Panc1 (cell line): Measurements from ENCODE around the gene ATXN1L. TPM values are rescaled to one million over a fixed set of nuclear protein-coding genes. Genes with fewer than 3 reads are reported as not detected.
"Not testable (repeated sequence)": the region's sequence is repeated elsewhere in the genome, so short reads cannot be mapped to it uniquely, and the experiment has no call there.

Source experiments
- ATAC-seq: fragments of 200-7000 bp; cut with Tn5 transposase; 2 replicates; pipeline ENCODE4 v1.9.1; 2020; ENCODE audit warnings: mild to moderate bottlenecking, moderate library complexity
- BruUV-seq: library from RNA; stranded (reverse); fragments of 400-500 nt; replicated peaks from 2 replicates; lab custom pipeline; 2021; lab: Mats Ljungman, UMichigan
- CTCF ChIA-PET: fragments of 300-600 bp; sonication (Branson Sonifier 250); formaldehyde crosslinking; loops from one replicate; lab custom pipeline; 2022; ENCODE audit warnings: antibody characterized with exemption; lab: Charles Lee
- POLR2A ChIA-PET: fragments of 300-600 bp; sonication (Branson Sonifier 250); formaldehyde crosslinking; loops from one replicate; lab custom pipeline; 2022; ENCODE audit warnings: antibody characterized with exemption; lab: Charles Lee
- DNase-seq: peaks from one replicate; pipeline ENCODE4 v3.0.0-alpha.2; 2010; ENCODE audit warnings: low read depth, low spot score
- H3K27ac ChIP-seq: 2 replicates; pipeline ENCODE4 v1.5.1; 2011; ENCODE audit warnings: mild to moderate bottlenecking, low read length, inconsistent platforms
- H3K27me3 ChIP-seq: fragments of 200-500 bp; sonication (Bioruptor generic); 2 replicates; pipeline ENCODE4 v1.6.0; 2014; ENCODE audit warnings: low read length, inconsistent platforms; ENCODE audit not compliant: control insufficient read depth, insufficient read depth
- H3K36me3 ChIP-seq: fragments of 200-500 bp; sonication (Bioruptor generic); 2 replicates; pipeline ENCODE4 v1.5.1; 2014; ENCODE audit warnings: inconsistent platforms, mild to moderate bottlenecking, low read length, moderate library complexity; ENCODE audit not compliant: control insufficient read depth, insufficient read depth
- H3K4me1 ChIP-seq: 2 replicates; pipeline ENCODE4 v1.5.1; 2011; ENCODE audit warnings: inconsistent platforms, mild to moderate bottlenecking, low read length, moderate library complexity; ENCODE audit not compliant: control insufficient read depth, insufficient read depth
- H3K4me3 ChIP-seq, 2 experiments: 2 replicates each; pipeline ENCODE4 v1.5.1; 2011 to 2012; ENCODE audit warnings: low read depth in 2 of 2, low read length in 2 of 2, mild to moderate bottlenecking in 2 of 2, inconsistent platforms in 1 of 2, moderate library complexity in 1 of 2
- H3K9me3 ChIP-seq: fragments of 200-500 bp; sonication (Bioruptor generic); 2 replicates; pipeline ENCODE4 v1.5.1; 2014; ENCODE audit warnings: low read depth, mild to moderate bottlenecking, inconsistent platforms, low read length, moderate library complexity; ENCODE audit not compliant: control insufficient read depth, insufficient read depth
- CTCF ChIP-seq: fragments of 450-650 bp; IDR thresholded peaks from 2 replicates; pipeline ENCODE4 v1.5.1; 2017; ENCODE audit warnings: mild to moderate bottlenecking
- POLR2AphosphoS5 ChIP-seq: IDR thresholded peaks from 2 replicates; pipeline ENCODE4 v1.6.1; 2012; ENCODE audit warnings: mild to moderate bottlenecking, low read depth, low read length, moderate library complexity
- REST ChIP-seq, 2 experiments: IDR thresholded peaks; 2 replicates each; pipeline ENCODE4 v1.6.1; 2011 to 2012; ENCODE audit warnings: low read depth in 2 of 2, control low read depth in 1 of 2, low read length in 1 of 2, mild to moderate bottlenecking in 1 of 2, moderate library complexity in 1 of 2; ENCODE audit not compliant: insufficient read depth in 1 of 2
- SIN3A ChIP-seq: IDR thresholded peaks from 2 replicates; pipeline ENCODE4 v1.6.1; 2012; ENCODE audit warnings: low read depth, mild to moderate bottlenecking, low read length, moderate library complexity, borderline replicate concordance; ENCODE audit not compliant: insufficient read depth
- TCF7L2 ChIP-seq: IDR thresholded peaks from 2 replicates; pipeline ENCODE4 v1.6.1; 2011; ENCODE audit warnings: mild to moderate bottlenecking, low read depth, low read length, inconsistent platforms
- in situ Hi-C: cut with HindIII; loops from 2 replicates; pipeline ENCODE4 v1.10.0; 2016; ENCODE audit warnings: low sequenced_read_pairs, low pct_unique_long_range_greater_than_20kb
- intact Hi-C: fragments of 100-400 bp; cut with micrococcal nuclease; formaldehyde crosslinking; loops from one replicate; pipeline ENCODE4 v1.10.0; 2022; ENCODE audit not compliant: unreplicated experiment
- total RNA-seq: library from RNA; stranded (reverse); gene quantifications from one replicate; pipeline ENCODE4 v1.2.1, GENCODE V29; 2021; ENCODE audit not compliant: unreplicated experiment

Gene ATXN1L
- total RNA-seq, 1 experiment from 2014 or later: 17.3 TPM

- no TSS peak for BruUV-seq
- POLR2A ChIA-PET: no interaction called here
- ATAC-seq: no peak
Observed at GRCh38 chr16:71903608-71904007, 57.8 kb downstream of the ATXN1L start.

GRCh38 chr16:71904239-71904638 is 58.5 kb downstream of the ATXN1L start:
- TF ChIP-seq SIN3A (no peak), TCF7L2 (no peak), REST (IDR thresholded peaks at IDR 0.05; ENCODE audit: insufficient read depth in 1 of 2, low read depth in 2 of 2, low read length in 1 of 2) (no peak), CTCF (no peak), POLR2AphosphoS5 (no peak)
- H3K4me1 ChIP-seq: 0 out of 2 replicates have a peak, but pooled peaks cover 3% of the 10 kb centered on the region
- no peaks in the 10 kb centered on the region for H3K36me3 ChIP-seq
- intact Hi-C loops (no loop called here), in situ Hi-C loops (no loop called here)
- no peaks in the 10 kb centered on the region for H3K27me3 ChIP-seq
- no peak overlapping the region for H3K27ac ChIP-seq
- ChIA-PET CTCF (no interaction called here), POLR2A (no interaction called here)
- ATAC-seq (no peak), DNase-seq (no peak)
- no peaks in the 10 kb centered on the region for H3K9me3 ChIP-seq
- no peak overlapping the region for H3K4me3 ChIP-seq
- no TSS peak for BruUV-seq

More at GRCh38 chr16:71903608-71904007, 57.8 kb downstream of the ATXN1L start:
- H3K4me1 ChIP-seq: 0 out of 2 replicates have a peak, but pooled peaks cover 3% of the 10 kb centered on the region
- no peaks in the 10 kb centered on the region for H3K27me3 ChIP-seq
- no peaks in the 10 kb centered on the region for H3K9me3 ChIP-seq
- no peak overlapping the region for H3K27ac ChIP-seq
- intact Hi-C loops: no loop called here
- CTCF ChIA-PET: no interaction called here
- TF ChIP-seq SIN3A (no peak), CTCF (no peak), TCF7L2 (no peak), POLR2AphosphoS5 (no peak), REST (IDR thresholded peaks at IDR 0.05; ENCODE audit: insufficient read depth in 1 of 2, low read depth in 2 of 2, low read length in 1 of 2) (no peak)
- no peaks in the 10 kb centered on the region for H3K36me3 ChIP-seq
- H3K4me3 ChIP-seq: no peak overlapping the region
- no peak for DNase-seq
- in situ Hi-C loops: no loop called here

- H3K27me3 ChIP-seq, intact Hi-C loops, H3K9me3 ChIP-seq, H3K27ac ChIP-seq, POLR2A ChIA-PET, H3K4me1 ChIP-seq, in situ Hi-C loops, H3K4me3 ChIP-seq, ATAC-seq, H3K36me3 ChIP-seq, BruUV-seq, DNase-seq, CTCF ChIA-PET: not testable (repeated sequence)
Observed at GRCh38 chr16:71905765-71906164, 60.0 kb downstream of the ATXN1L start.
